ENCODE data around the gene LVRN. TPM values are rescaled to one million over a fixed set of nuclear protein-coding genes. Genes with fewer than 3 reads are reported as not detected.

Gene LVRN
- total RNA-seq, 1 donor = under 0.01 TPM

GRCh38 chr5:115944501-115944900 lies 17.8 kb upstream of the LVRN start:
- no peak overlapping the region for H3K4me3 ChIP-seq (ENCODE audit: low read length)
- H3K9me3 ChIP-seq (ENCODE audit: low read depth, low read length) = no peaks in the 10 kb centered on the region
- H3K4me1 ChIP-seq (ENCODE audit: insufficient read depth, low read length) = peaks cover 4% of the 10 kb centered on the region
- H3K27me3 ChIP-seq (ENCODE audit: insufficient read depth, low read length) = no peaks in the 10 kb centered on the region

- Histone ChIP-seq H3K9me3 (ENCODE audit: low read depth, low read length) (no peaks in the 10 kb centered on the region), H3K4me1 (ENCODE audit: insufficient read depth, low read length) (peaks cover 4% of the 10 kb centered on the region), H3K4me3 (ENCODE audit: low read length) (no peak overlapping the region), H3K27me3 (ENCODE audit: insufficient read depth, low read length) (no peaks in the 10 kb centered on the region)
These were observed 15.6 kb upstream of the LVRN start for GRCh38 chr5:115946655-115947054.

- peaks cover 4% of the 10 kb centered on the region for H3K4me1 ChIP-seq (ENCODE audit: insufficient read depth, low read length)
These were observed 15.0 kb upstream of the LVRN start for GRCh38 chr5:115947260-115947659.

GRCh38 chr5:115948091-115948534 lies 14.2 kb upstream of the LVRN start:
- no peaks in the 10 kb centered on the region for H3K9me3 ChIP-seq (ENCODE audit: low read depth, low read length)
- peaks cover 8% of the 10 kb centered on the region for H3K27me3 ChIP-seq (ENCODE audit: insufficient read depth, low read length)
- peaks cover 4% of the 10 kb centered on the region for H3K4me1 ChIP-seq (ENCODE audit: insufficient read depth, low read length)
- H3K4me3 ChIP-seq (ENCODE audit: low read length) = no peak overlapping the region

More at GRCh38 chr5:115947260-115947659, 15.0 kb upstream of the LVRN start:
- no peaks in the 10 kb centered on the region for H3K9me3 ChIP-seq (ENCODE audit: low read depth, low read length)
- no peaks in the 10 kb centered on the region for H3K27me3 ChIP-seq (ENCODE audit: insufficient read depth, low read length)
- H3K4me3 ChIP-seq (ENCODE audit: low read length) = no peak overlapping the region

GRCh38 chr5:115949096-115949495 lies 13.2 kb upstream of the LVRN start:
- no peaks in the 10 kb centered on the region for H3K9me3 ChIP-seq (ENCODE audit: low read depth, low read length)
- no peak overlapping the region for H3K4me3 ChIP-seq (ENCODE audit: low read length)
- H3K27me3 ChIP-seq (ENCODE audit: insufficient read depth, low read length) = peaks cover 12% of the 10 kb centered on the region
- peaks cover 4% of the 10 kb centered on the region for H3K4me1 ChIP-seq (ENCODE audit: insufficient read depth, low read length)

GRCh38 chr5:115952588-115952987 lies 9.7 kb upstream of the LVRN start:
- Histone ChIP-seq H3K27me3 (ENCODE audit: insufficient read depth, low read length) (peaks cover 26% of the 10 kb centered on the region), H3K4me1 (ENCODE audit: insufficient read depth, low read length) (peaks cover 4% of the 10 kb centered on the region), H3K9me3 (ENCODE audit: low read depth, low read length) (no peaks in the 10 kb centered on the region), H3K4me3 (ENCODE audit: low read length) (no peak overlapping the region)

GRCh38 chr5:115954144-115954543 lies 8.1 kb upstream of the LVRN start:
- H3K4me1 ChIP-seq (ENCODE audit: insufficient read depth, low read length) = no peaks in the 10 kb centered on the region
- H3K27me3 ChIP-seq (ENCODE audit: insufficient read depth, low read length) = peaks cover 41% of the 10 kb centered on the region
- H3K9me3 ChIP-seq (ENCODE audit: low read depth, low read length) = no peaks in the 10 kb centered on the region
- H3K4me3 ChIP-seq (ENCODE audit: low read length) = no peak overlapping the region

- H3K9me3 ChIP-seq (ENCODE audit: low read depth, low read length) = no peaks in the 10 kb centered on the region
- no peak overlapping the region for H3K4me3 ChIP-seq (ENCODE audit: low read length)
- peaks cover 69% of the 10 kb centered on the region for H3K27me3 ChIP-seq (ENCODE audit: insufficient read depth, low read length)
- peaks cover 10% of the 10 kb centered on the region for H3K4me1 ChIP-seq (ENCODE audit: insufficient read depth, low read length)
These were observed 5.3 kb upstream of the LVRN start for GRCh38 chr5:115956957-115957356.

GRCh38 chr5:115961381-115962238 lies 665 bp upstream of the LVRN start:
- Histone ChIP-seq H3K4me1 (ENCODE audit: insufficient read depth, low read length) (peaks cover 22% of the 10 kb centered on the region), H3K9me3 (ENCODE audit: low read depth, low read length) (no peaks in the 10 kb centered on the region), H3K27me3 (ENCODE audit: insufficient read depth, low read length) (peaks cover 90% of the 10 kb centered on the region), H3K4me3 (ENCODE audit: low read length) (no peak overlapping the region)

GRCh38 chr5:115962565-115963402 lies 509 bp downstream of the LVRN start:
- H3K4me3 ChIP-seq (ENCODE audit: low read length) = no peak overlapping the region
- peaks cover 94% of the 10 kb centered on the region for H3K27me3 ChIP-seq (ENCODE audit: insufficient read depth, low read length)
- peaks cover 22% of the 10 kb centered on the region for H3K4me1 ChIP-seq (ENCODE audit: insufficient read depth, low read length)
- H3K9me3 ChIP-seq (ENCODE audit: low read depth, low read length) = no peaks in the 10 kb centered on the region

GRCh38 chr5:115963566-115963965 lies 1.3 kb downstream of the LVRN start:
- Histone ChIP-seq H3K27me3 (ENCODE audit: insufficient read depth, low read length) (peaks cover 93% of the 10 kb centered on the region), H3K4me3 (ENCODE audit: low read length) (no peak overlapping the region), H3K4me1 (ENCODE audit: insufficient read depth, low read length) (peaks cover 22% of the 10 kb centered on the region), H3K9me3 (ENCODE audit: low read depth, low read length) (no peaks in the 10 kb centered on the region)

GRCh38 chr5:115968770-115969169 lies 6.5 kb downstream of the LVRN start:
- peaks cover 57% of the 10 kb centered on the region for H3K27me3 ChIP-seq (ENCODE audit: insufficient read depth, low read length)
- no peak overlapping the region for H3K4me3 ChIP-seq (ENCODE audit: low read length)
- no peaks in the 10 kb centered on the region for H3K9me3 ChIP-seq (ENCODE audit: low read depth, low read length)
- H3K4me1 ChIP-seq (ENCODE audit: insufficient read depth, low read length) = no peaks in the 10 kb centered on the region

- Histone ChIP-seq H3K9me3 (ENCODE audit: low read depth, low read length) (no peaks in the 10 kb centered on the region), H3K27me3 (ENCODE audit: insufficient read depth, low read length) (peaks cover 27% of the 10 kb centered on the region), H3K4me1 (ENCODE audit: insufficient read depth, low read length) (no peaks in the 10 kb centered on the region), H3K4me3 (ENCODE audit: low read length) (no peak overlapping the region)
These were observed 14.8 kb downstream of the LVRN start for GRCh38 chr5:115977096-115977495.

- peaks cover 20% of the 10 kb centered on the region for H3K27me3 ChIP-seq (ENCODE audit: insufficient read depth, low read length)
- H3K4me3 ChIP-seq (ENCODE audit: low read length) = no peak overlapping the region
- H3K4me1 ChIP-seq (ENCODE audit: insufficient read depth, low read length) = no peaks in the 10 kb centered on the region
- no peaks in the 10 kb centered on the region for H3K9me3 ChIP-seq (ENCODE audit: low read depth, low read length)
These were observed 15.7 kb downstream of the LVRN start for GRCh38 chr5:115977988-115978387.

- no peaks in the 10 kb centered on the region for H3K9me3 ChIP-seq (ENCODE audit: low read depth, low read length)
These were observed 16.5 kb downstream of the LVRN start for GRCh38 chr5:115978779-115979178.

More at GRCh38 chr5:115978779-115979178, 16.5 kb downstream of the LVRN start:
- Histone ChIP-seq H3K4me1 (ENCODE audit: insufficient read depth, low read length) (no peaks in the 10 kb centered on the region), H3K27me3 (ENCODE audit: insufficient read depth, low read length) (peaks cover 16% of the 10 kb centered on the region), H3K4me3 (ENCODE audit: low read length) (no peak overlapping the region)

All from mononuclear cell (primary cell).